ENCODE data around the gene MOB3B. TPM values are rescaled to one million over a fixed set of nuclear protein-coding genes. Genes with fewer than 3 reads are reported as not detected.

MOB3B gene
- polyA plus RNA-seq, 1 donor from 2014 or later, result 7.1 TPM

- H3K27ac Mint-ChIP-seq, result no peak overlapping the region
- H3K9me3 Mint-ChIP-seq, result no peaks in the 10 kb centered on the region
- no peak overlapping the region for H3K4me3 Mint-ChIP-seq
- peaks cover under 1 to 6% (median 5%) of the 10 kb centered on the region in 3 donors for H3K4me1 Mint-ChIP-seq
- no peaks in the 10 kb centered on the region for H3K27me3 Mint-ChIP-seq
- peaks cover 6% of the 10 kb centered on the region for H3K36me3 Mint-ChIP-seq
These were observed 28.7 kb upstream of the MOB3B start for GRCh38 chr9:27558307-27558706.

DNA sequence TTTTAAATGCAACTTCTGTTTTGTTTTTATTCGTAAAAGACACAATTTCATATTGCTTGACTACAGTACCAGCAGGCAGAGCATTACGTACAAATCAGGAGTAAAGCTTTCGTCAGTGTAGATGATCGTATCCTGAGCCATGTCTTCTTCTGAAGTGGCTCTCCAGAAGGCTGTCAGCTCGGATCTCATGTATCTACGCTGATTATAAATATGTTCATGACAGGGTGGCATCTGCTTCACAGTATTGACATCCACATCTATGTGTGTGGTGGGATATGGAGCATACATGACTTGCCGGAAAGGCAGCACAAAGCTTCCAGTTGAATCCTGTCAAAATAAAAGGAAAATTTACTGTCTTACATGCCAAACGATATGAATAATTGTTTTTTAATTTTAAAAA is 26.9 kb upstream of the MOB3B start:
- Mint-ChIP-seq H3K4me3 (no peak overlapping the region), H3K27me3 (no peaks in the 10 kb centered on the region), H3K27ac (no peak overlapping the region), H3K4me1 (peaks cover 1 to 2% (median 2%) of the 10 kb centered on the region in 3 donors), H3K9me3 (no peaks in the 10 kb centered on the region), H3K36me3 (peaks cover 6% of the 10 kb centered on the region)

- Mint-ChIP-seq H3K27ac (no peak overlapping the region), H3K36me3 (peaks cover 6% of the 10 kb centered on the region), H3K9me3 (no peaks in the 10 kb centered on the region), H3K4me3 (no peak overlapping the region), H3K4me1 (peaks cover 0 to 2% (median 0%) of the 10 kb centered on the region in 3 donors), H3K27me3 (no peaks in the 10 kb centered on the region)
These were observed 25.1 kb upstream of the MOB3B start for GRCh38 chr9:27554712-27555111.

DNA sequence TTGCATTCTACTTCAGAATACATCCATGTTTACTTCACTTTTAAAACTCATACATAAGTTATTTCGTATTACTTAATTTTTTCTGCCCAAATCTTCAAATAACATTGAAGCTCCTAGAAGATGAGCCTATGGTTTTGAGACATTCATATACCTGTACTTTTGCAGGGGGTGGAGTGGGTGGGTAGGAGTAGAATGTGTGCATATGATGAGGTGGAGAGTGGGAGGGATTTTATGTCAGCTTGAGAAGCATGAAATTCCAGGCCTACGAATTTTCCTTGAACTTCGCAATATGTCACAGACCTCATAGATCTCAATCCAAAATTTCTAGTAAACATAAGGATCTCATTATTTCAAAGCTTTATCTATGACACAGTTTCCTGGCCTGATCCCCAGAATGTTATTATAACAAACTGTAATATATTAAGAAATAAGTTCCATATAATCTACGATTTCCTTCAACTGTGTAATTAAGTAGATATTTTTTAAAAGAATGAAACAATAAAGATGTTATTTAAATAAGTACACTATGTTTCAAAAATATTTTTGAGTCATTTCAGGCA is 19.7 kb upstream of the MOB3B start:
- H3K4me1 Mint-ChIP-seq, result peaks cover 0 to 2% (median 0%) of the 10 kb centered on the region in 3 donors
- no peaks in the 10 kb centered on the region for H3K9me3 Mint-ChIP-seq
- no peak overlapping the region for H3K4me3 Mint-ChIP-seq
- no peaks in the 10 kb centered on the region for H3K27me3 Mint-ChIP-seq
- peaks cover 8% of the 10 kb centered on the region for H3K36me3 Mint-ChIP-seq
- no peak overlapping the region for H3K27ac Mint-ChIP-seq

GRCh38 chr9:27548055-27548741 is 18.6 kb upstream of the MOB3B start:
- H3K4me1 Mint-ChIP-seq, result peaks cover 0 to under 1% (median 0%) of the 10 kb centered on the region in 3 donors
- no peak overlapping the region for H3K27ac Mint-ChIP-seq
- no peaks in the 10 kb centered on the region for H3K27me3 Mint-ChIP-seq
- no peak overlapping the region for H3K4me3 Mint-ChIP-seq
- H3K36me3 Mint-ChIP-seq, result peaks cover 7% of the 10 kb centered on the region
- no peaks in the 10 kb centered on the region for H3K9me3 Mint-ChIP-seq

- Mint-ChIP-seq H3K9me3 (no peaks in the 10 kb centered on the region), H3K27ac (no peak overlapping the region), H3K4me1 (no peaks in the 10 kb centered on the region), H3K36me3 (peaks cover 7% of the 10 kb centered on the region), H3K27me3 (no peaks in the 10 kb centered on the region), H3K4me3 (no peak overlapping the region)
These were observed 15.9 kb upstream of the MOB3B start for GRCh38 chr9:27545471-27545870.

- no peaks in the 10 kb centered on the region for H3K9me3 Mint-ChIP-seq
These were observed 12.9 kb upstream of the MOB3B start for GRCh38 chr9:27542508-27542907.

DNA sequence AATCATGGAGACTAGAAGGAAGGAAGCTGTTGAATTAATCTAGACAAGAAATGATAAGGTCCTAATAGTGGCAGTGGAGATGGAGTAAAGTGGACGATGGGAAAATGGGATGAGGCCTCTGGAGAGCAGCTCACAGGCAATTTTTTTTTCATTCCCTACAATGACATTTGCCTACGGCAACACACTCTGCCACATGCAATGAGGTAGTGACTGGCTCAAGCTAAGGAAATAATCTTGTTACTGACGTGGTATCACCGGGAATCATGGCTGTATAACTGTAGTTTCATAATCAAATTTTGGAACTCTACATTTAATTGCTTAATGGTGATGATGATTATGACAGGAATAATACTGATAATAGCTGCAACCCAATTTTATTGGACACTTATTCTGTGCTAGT is 12.1 kb upstream of the MOB3B start:
- no peak overlapping the region for H3K27ac Mint-ChIP-seq
- H3K27me3 Mint-ChIP-seq, result no peaks in the 10 kb centered on the region
- peaks cover 4% of the 10 kb centered on the region for H3K36me3 Mint-ChIP-seq
- no peaks in the 10 kb centered on the region for H3K9me3 Mint-ChIP-seq
- H3K4me3 Mint-ChIP-seq, result no peak overlapping the region
- peaks cover 0 to 3% (median 0%) of the 10 kb centered on the region in 3 donors for H3K4me1 Mint-ChIP-seq

More at GRCh38 chr9:27542508-27542907, 12.9 kb upstream of the MOB3B start:
- Mint-ChIP-seq H3K4me1 (peaks cover 0 to 3% (median 0%) of the 10 kb centered on the region in 3 donors), H3K27me3 (no peaks in the 10 kb centered on the region), H3K27ac (no peak overlapping the region), H3K4me3 (no peak overlapping the region), H3K36me3 (peaks cover 4% of the 10 kb centered on the region)

GRCh38 chr9:27540502-27540901 is 10.9 kb upstream of the MOB3B start:
- Mint-ChIP-seq H3K36me3 (peaks cover 4% of the 10 kb centered on the region), H3K27ac (no peak overlapping the region), H3K9me3 (no peaks in the 10 kb centered on the region), H3K4me1 (peaks cover 0 to 5% (median 0%) of the 10 kb centered on the region in 3 donors), H3K4me3 (no peak overlapping the region), H3K27me3 (no peaks in the 10 kb centered on the region)

DNA sequence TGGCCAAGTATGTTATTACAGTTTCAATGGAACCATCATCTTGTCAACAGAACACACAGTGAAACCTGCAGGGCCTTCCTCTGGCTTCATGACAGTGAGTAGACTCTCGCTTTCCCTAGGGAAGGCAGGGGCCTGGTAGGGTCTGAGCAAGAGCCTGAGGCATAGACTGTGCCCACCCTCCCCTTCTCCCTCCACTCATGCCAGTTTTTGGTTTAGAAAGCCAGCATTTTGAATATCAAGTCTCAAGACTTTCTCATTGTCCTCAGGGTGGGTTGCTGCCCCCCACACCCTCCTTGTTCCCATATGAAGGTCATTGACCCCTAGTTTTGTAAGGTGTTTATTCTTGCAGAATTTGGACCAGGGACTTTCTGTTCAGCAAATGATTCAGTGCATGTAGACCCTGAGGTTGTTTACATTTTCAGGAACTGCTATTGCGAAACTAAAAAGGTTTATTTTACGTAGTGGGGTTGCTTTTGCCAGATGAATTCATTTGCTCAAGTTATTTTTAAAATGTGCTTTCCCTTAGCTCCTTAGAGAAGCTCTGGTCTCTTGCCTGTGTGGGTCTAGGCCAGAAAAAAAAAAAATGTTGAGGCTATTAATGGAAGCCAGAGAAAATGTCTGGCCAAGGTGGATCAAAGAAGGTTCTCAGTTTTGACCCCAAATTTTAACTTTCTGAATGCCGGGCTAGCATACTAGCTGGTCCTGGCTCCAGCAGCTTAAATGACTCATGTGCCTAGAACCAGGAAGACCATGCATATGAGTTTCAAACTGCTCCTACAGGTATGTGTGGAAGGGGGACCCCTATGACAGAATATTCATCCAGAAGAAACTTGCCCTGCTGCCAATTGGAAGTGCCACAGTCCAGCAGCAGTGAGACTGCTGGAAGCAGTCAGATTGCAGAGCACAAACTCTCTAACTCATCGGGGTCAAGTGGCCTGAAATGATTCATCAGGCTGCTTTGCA is 10.1 kb upstream of the MOB3B start:
- Mint-ChIP-seq H3K36me3 (peaks cover 4% of the 10 kb centered on the region), H3K27ac (no peak overlapping the region), H3K4me3 (no peak overlapping the region), H3K4me1 (peaks cover 0 to 9% (median 2%) of the 10 kb centered on the region in 3 donors), H3K27me3 (no peaks in the 10 kb centered on the region), H3K9me3 (no peaks in the 10 kb centered on the region)

DNA sequence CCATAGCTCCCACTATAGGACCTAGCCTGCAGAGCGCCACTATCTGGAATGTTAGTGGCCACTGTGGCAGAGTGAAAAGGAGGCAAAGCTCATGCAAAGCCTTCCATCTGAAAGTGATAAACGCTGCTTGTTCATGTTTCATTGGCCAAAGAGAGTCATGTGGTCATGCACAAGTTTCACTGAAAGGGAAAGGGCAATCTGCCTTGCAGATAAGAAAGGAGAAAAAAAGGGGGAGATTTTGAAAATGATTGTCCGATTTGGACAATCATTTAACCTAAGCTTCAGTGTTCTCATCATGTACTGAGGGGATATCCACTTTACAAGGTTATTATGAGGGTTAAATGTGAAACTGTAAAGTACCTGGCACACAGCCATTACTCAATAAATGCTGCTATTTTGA is 9.0 kb upstream of the MOB3B start:
- no peaks in the 10 kb centered on the region for H3K9me3 Mint-ChIP-seq
- H3K27ac Mint-ChIP-seq, result no peak overlapping the region
- peaks cover 8 to 20% (median 12%) of the 10 kb centered on the region in 3 donors for H3K4me1 Mint-ChIP-seq
- H3K36me3 Mint-ChIP-seq, result no peaks in the 10 kb centered on the region
- no peak overlapping the region for H3K4me3 Mint-ChIP-seq
- H3K27me3 Mint-ChIP-seq, result no peaks in the 10 kb centered on the region

DNA sequence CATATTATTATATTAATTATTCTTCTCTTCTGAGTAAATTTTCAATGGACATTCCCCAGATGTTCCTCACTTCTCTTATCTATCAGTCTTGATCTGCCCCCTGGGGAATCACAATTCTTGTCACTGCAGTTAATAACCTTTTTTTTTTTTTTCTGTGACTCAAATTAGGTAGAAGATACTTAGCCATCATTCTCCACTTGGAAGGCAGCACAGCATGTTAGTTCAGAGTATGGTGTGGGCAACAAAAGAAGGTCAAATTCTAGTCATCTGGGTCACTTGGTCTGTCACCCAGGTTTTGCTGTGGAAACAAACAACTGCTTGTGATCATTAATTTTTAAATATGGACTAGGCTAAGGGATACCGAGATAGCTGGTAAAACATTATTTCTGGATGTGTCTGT is 8.1 kb upstream of the MOB3B start:
- Mint-ChIP-seq H3K4me1 (peaks cover 9 to 21% (median 13%) of the 10 kb centered on the region in 3 donors), H3K4me3 (no peak overlapping the region), H3K9me3 (no peaks in the 10 kb centered on the region), H3K36me3 (no peaks in the 10 kb centered on the region), H3K27me3 (no peaks in the 10 kb centered on the region), H3K27ac (no peak overlapping the region)

DNA sequence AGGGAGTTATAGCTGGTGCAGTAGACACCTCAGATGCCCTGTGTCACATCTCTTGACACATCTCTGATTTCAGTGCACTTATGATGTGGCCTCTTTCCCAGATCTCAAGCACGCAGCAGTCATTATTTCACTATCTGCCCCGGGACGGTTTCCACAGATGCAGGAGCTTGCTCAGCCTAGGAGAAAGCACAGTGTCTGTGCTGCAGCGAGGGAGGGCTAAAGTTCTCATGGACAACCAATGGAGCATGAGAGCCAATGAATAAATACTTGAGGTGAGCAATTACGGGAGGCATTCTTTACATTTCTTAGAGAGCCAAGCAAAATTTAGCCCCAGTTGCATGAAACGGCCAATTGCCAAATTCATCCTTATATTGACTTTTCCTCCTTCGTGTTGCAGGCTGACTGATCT is 7.4 kb upstream of the MOB3B start:
- Mint-ChIP-seq H3K4me3 (no peak overlapping the region), H3K36me3 (no peaks in the 10 kb centered on the region), H3K27me3 (no peaks in the 10 kb centered on the region), H3K9me3 (no peaks in the 10 kb centered on the region), H3K4me1 (peaks cover 9 to 21% (median 13%) of the 10 kb centered on the region in 3 donors), H3K27ac (no peak overlapping the region)

DNA sequence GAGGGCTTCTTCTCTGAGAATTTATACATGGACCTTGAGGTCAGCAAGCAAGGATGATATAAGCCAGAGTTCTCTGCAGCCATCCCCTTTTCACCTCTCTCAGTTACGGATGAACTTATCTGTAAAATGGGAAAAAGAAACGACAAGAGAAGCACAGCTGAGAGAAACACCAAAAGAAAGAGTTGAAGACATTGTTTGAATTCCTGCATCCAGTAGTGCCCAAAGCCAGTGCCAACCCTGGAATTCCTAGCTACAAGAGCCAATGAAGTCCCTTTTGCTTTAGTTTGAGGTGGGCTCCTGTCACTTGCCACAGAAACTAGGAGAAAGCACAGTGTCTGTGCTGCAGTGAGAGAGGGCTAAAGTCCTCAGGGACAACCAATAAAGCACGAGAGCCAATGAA is 6.6 kb upstream of the MOB3B start:
- Mint-ChIP-seq H3K4me1 (peaks cover 9 to 21% (median 13%) of the 10 kb centered on the region in 3 donors), H3K36me3 (no peaks in the 10 kb centered on the region), H3K27ac (no peak overlapping the region), H3K4me3 (no peak overlapping the region), H3K9me3 (no peaks in the 10 kb centered on the region), H3K27me3 (no peaks in the 10 kb centered on the region)

- no peaks in the 10 kb centered on the region for H3K36me3 Mint-ChIP-seq
- no peak overlapping the region for H3K27ac Mint-ChIP-seq
- H3K27me3 Mint-ChIP-seq, result no peaks in the 10 kb centered on the region
- H3K9me3 Mint-ChIP-seq, result no peaks in the 10 kb centered on the region
- peaks cover 9 to 21% (median 13%) of the 10 kb centered on the region in 3 donors for H3K4me1 Mint-ChIP-seq
- no peak overlapping the region for H3K4me3 Mint-ChIP-seq
These were observed 6.1 kb upstream of the MOB3B start for GRCh38 chr9:27535701-27536118.

All from IgD-negative memory B cell (primary cell).